ENCODE results near the gene NMRK2.
"Not testable (repeated sequence)": the region's sequence is repeated elsewhere in the genome, so short reads cannot be mapped to it uniquely, and the experiment has no call there.

The NMRK2 gene

DNA sequence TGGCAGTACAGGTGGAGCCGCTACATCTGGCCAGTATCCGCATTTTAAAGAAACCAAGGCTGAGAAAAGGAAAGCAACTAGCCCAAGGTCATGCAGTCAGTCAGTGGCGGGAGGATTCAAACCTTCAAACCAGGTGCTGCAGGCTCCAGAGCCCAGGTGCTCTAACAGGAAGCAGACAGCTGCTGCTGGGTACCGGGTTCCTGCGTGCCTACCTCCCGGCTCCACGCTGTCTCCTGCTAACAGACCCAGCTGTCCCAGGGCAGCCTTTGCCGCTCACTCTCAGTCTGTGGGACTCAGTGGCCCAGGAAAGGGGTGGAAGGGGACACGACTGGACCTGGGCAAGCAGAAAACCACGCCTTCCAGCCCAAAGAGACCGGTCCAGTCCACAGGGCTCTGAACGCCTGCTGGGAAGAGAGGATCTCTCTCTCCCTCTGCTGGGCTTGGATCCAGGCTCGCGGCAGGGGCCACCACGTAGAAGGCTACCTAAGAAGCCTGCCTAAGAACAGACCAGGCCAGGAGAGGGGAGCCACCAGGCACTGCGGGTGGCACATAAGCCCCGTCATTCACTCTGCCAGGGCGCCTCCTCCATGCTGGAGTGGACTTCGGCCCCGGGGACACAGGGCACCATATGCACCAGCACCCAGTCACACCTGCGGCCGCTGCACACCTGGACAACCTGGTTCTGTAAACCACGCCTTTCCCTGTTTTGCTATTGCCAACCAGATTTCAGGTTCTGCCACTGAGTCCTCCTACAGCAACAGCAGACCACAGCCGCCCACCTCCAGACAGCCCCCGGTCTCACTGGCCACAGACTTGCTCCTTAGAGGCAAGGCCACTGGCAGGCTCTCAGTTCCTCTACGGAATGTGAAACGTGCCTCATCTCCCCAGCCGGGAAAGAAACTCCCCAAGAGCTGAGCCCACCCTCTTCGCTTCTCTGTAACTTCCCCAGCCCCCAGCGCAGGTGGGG, 33.5 kb downstream of the NMRK2 start:
- no peak for DNase-seq

DNA sequence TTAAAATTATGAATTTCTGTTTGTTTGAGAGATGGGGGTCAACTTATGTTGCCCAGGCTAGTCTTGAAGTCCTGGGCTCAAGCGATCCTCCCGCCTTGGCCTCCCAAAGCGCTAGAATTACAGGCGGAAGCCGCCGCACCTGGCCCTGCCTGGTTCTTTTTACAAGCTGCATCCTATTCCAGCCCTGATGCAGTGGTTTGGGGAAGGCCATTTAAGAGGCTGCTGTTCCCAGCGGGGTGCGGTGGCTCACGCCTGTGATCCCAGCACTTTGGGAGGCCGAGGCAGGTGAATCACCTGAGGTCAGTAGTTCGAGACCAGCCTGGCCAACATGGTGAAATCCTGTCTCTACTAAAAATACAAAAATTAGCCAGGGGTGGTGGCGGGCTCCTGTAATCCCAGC, 35.1 kb downstream of the NMRK2 start:
- not testable (repeated sequence) for DNase-seq

DNA sequence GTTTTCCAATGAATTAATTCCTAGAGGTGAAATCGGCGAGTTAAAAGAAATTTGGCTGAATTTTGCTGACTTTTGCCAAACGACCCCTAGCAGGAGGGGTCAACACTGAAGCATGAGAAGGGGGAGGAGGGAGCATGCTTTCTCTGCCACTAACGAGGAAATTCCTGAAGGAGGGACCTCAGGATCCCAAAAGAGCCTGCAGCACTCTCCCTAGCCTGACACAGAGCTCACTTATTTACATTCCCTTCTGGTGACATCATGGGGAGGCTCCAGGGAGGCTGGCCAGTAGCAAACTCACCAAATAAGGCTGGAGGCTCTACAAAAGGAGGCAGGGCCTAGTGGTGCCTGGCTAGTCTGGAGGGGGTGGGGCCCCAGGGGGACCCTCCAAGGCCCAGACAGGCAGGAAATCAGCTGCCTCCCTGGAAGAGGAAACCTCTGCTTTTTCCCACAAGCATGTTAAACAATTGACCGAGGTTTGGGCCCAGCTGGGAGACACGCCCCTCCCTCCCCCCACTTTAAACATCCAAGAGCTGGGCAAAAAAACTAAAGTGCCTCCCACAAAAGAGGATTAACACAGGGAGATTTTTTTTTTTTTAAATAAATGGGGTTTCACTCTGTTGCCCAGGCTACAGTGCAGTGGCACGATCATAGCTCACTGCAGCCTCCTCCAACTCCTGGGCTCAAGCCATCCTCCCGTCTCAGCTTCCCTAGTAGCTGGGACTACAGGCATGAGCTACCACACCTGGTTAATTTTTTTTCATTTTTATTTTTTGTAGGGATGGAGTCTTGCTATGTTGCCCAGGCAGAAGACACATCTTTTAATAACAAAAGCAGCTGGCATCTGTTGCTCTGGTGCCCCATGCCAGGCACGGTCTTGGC, 35.9 kb downstream of the NMRK2 start:
- DNase-seq = no peak

DNA sequence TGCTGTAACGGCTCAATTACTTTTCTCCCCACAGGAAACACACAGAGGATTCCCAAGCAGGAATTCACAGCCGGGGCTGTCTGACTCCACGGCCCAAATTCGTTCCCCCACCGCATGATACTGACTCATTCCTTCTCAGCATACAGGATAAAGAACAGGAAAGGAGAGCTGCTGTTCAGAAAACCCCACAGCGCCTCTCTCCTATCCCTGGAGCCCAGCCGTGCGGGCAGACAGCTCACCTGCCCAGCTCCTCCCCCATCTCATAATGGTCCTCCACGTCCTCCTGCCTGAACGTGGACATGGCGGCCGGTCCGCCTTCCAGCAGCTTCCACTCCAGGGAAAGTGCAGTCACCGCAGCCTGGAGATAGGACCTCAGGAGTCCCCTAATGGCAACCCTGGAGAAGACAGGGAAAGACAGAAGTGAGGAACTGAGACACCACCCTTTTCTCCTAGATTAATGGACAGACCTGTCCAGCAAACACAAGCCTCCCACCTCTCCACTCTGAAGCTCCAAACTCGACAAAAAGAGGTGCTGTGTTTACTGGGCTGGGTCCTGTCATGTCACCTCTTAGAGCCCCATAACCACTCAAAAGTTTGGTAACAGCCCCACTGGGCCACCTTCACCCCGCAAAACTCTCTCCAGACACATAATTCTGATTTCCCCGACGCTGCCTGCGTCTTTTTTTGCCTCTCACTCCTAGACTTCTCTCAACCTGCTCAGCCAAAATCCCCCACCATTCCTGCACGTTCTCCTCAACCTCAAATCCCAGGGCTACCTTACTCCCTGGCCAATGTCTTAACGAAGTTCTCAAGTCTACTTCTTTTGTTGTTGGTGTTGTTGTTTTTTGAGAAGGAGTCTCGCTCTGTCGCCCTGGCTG, 36.8 kb downstream of the NMRK2 start:
- no peak for DNase-seq

DNA sequence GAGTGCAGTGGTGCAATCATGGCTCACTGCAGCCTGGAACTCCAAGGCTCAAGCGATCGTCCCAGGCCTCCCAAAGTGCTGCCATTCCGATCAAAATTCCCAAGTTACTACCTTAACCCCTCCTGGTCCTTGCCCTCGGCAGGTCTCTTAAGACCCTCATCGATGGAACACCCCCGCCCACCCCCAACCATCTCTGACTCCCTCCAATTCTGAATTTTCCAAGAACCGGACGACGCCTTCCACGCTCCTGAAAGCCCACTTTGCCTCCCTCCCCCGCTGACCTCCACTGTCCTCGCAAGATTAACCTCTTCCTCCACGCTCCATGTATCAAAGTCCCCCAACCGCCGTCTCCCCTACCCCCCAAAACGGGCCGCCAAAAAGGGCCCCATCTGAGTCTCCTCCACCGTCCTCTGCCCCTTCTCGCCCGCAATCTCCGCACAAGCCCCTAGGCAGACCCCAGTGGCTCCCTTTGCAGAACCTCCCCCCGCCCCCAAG, 37.5 kb downstream of the NMRK2 start:
- DNase-seq = no peak

DNA sequence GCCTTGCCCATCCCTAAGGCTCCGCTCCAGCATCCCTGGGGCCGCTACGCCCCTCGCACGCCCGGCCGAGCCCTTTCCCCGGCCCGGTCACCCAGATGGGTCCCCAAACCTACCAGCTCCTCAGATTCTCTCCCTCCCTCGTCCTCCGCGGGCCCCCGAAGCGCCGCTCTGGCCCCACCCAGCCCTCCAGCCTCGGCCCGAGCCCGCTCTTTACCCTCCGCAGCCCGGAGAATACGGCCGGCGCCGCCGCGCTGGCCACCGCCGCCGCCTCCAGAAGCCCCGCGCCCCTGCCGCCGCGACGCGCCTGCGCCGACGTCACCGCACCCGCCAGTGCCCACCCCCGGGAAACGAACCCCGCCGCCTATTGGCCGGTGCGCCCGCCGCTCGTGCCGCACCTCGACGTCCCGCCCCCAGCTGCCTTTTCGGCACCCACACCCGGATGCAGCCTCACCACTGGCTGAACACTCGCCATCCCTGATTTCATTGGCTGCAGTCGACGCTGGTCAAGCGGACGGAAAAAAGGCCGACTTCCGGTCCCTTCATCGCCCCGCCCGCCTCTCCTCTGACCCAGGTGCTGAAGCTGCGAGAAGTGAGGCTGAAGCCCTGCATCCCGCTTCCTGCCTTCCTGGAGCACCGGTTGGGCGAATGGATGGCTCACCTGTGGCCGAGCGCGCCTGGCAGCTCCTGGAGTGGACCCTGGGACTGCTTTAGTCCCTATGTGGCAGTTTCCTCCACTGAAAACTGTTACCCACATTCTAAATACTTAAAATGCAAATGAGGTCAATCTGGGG, 38.1 kb downstream of the NMRK2 start, which contains the start of gene DAPK3:
Gene DAPK3 (minus strand): TSS at position 292 of the 791 bp plus-strand sequence. CDS start 1,364 bp downstream, outside the sequence.
- DNase-seq = peak; percentile 98

DNA sequence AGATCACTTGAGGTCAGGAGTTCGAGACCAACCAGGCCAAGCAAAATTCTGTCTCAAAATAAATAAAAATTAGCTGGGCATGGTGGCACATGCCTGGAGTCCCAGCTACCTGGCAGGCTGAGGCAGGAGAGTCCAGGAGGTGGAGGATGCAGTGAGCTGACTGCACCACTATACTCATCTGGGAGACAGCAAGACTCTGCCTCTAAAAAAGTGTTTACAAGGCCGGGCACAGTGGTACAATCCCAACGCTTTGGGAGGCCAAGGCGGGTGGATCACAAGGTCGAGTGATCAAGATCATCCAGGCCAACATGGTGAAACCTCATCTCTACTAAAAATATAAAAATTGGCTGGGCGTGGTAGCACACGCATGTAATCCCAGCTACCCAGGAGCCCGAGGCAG, 42.3 kb downstream of the NMRK2 start:
- DNase-seq = no peak

DNA sequence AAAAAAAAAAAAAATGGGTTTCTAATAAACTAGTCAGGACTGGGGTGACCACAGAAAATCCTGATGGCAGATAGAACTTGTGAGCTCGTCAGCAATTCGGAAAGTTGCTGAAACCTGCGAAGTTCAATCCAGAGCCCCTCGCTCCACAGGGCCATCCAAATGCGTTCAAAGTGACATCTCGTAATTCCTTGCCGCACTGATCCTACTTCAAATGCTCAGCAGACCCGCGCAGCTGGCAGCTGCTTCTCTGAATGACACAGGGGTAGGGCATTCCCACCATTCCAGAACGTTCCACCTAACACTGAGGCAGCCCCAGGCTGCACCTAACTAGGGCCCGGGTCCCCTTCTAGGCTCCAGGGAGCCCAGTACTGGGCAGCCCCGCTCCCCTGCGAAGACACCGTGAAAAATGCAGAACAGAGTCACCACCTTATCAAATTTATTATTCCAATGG, 42.8 kb downstream of the NMRK2 start:
- peak; percentile 15 for DNase-seq

DNA sequence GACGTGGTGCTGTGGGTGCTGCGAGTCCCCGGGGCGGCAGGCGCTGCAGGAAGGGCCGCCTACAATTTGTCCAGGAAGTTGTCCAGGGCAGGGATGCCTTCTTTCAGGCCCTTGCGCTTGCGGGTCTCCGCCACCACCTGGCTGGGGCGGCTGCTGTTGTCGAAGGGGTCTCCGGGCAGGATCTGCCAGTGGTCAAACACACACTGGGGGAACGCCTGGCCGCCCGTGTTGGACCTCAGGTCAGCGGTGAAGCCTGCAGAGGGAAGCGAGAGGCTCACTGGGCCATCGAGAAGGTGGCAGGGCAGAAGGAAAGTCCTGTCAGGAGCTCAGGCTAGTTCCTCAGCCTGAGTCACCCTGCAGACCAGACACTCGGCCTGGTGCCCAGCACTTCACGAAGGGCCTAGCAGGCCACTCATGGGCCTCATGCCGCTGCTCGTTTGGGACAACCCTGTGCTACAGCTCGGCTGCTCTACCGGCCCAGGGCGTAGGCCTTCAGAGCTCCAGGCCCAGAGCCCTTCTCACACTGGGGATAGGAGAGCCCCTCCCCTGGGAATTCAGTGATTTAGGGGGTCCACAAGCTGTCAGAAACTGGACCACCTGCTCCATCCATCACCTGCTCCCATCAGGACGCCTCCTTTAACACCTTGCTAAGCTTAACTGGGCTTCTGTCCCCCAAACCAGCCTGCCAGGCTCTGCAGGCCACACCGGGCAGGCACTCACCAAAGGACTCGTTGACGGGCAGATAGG, 43.8 kb downstream of the NMRK2 start:
- peak; percentile 56 for DNase-seq

DNA sequence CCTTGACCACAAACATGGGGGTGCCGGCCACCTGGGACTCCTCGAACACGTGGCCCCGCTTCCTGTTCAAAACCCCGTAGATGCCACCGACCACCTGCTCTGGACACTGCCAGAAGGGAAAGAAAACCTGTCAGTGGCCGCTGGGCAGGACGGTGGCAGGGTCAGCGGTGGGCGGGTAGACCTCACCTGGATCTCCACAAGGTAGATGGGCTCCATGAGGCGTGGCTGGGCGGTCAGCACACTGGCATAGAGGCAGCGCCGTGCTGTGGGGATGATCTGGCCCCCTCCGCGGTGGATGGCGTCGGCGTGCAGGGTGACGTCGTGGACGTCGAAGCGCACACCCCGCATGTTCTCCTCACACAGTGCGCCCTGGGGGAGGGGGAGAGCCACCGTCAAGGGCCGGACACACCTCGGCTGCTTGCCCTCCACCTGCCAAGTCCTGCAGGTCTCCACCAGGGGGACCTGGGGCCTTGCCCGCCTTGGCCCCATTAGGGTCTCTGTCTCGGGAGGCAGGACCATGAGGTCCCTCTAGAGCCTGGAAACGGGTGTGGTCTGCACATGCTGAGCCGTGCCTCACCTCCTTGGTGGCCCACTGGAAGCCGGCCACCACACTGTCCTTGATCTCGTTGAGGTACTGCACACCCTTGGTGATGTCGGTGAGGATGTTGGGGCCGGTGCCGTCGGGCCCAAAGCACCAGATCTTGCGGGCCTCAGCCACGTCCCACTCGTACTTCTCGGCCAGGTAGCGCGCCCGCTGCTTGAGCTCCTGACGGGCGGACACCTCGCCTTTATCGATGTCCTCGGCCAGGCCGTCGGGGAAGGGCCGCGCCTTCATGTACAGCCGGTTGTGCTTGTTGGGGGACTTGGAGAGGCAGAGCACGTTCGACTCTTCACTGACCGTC, 44.6 kb downstream of the NMRK2 start:
- DNase-seq = peak; percentile 26

DNA sequence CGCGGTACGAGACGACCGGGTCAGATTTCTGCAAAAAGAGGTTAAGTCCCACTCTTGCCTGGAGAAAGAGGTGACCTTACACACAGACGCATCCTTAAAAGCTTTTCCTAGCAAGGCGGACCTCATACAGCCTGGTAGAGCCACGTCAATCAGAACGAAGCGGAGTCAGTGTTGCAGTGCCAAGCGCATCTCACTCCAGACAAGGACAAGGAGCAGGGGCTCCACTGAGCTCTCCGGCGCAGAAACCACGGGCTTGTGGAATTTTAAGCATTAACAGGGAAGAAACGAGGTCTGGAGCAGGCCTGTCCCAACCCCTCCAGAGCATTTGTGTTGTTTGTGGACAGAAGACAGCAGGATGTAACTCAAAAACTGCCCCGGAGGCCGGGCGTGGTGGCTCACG, 45.3 kb downstream of the NMRK2 start:
- DNase-seq = no peak

DNA sequence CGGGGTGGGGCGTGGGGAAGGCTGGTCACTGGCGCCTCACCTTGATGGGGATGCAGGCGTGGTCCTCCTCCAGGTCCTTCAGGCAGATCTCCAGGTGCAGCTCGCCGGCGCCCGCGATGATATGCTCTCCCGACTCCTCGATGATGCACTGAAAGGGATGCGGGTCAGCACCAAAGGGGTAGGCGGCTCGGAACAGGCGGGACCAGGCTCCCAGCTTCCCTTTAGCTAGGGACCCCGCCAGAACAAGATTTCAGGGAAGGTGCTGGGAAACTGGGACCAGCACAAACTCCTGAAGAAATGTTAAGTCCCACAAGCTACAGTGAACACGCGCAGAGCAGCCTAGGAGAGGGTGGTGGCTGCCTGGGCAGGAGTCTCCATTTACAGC, 46.4 kb downstream of the NMRK2 start:
- DNase-seq = peak; percentile 30

DNA sequence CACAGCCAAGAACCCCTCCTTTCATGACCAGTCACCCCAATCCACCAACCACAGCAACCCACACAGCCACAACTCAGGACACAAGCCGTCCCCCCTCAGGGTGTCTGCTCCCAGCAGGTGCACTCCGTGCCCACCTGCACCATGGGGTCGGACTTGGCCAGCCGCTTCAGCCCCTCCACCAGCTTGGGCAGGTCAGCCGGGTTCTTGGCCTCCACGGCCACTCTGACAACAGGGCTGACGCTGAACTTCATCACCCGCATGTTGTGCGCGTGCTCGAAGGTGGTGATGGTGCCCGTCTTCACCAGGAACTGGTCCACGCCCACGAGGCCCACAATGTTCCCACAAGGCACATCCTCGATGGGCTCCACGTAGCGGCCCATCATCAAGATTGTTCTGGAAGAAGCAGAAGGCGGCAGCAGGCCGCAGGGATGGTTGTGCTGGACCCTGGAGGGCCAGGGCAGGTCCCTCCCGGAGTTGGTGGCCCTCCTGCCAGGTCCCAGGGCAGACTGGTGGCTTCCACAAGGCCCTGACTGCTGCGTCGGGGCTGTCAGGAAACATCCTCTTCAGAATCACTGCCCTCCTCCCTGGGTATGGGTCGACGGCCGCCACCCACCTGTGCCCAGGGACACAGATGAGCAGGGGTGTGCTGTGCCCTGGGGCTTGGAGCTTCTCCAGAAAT, 46.9 kb downstream of the NMRK2 start:
- peak; percentile 27 for DNase-seq

DNA sequence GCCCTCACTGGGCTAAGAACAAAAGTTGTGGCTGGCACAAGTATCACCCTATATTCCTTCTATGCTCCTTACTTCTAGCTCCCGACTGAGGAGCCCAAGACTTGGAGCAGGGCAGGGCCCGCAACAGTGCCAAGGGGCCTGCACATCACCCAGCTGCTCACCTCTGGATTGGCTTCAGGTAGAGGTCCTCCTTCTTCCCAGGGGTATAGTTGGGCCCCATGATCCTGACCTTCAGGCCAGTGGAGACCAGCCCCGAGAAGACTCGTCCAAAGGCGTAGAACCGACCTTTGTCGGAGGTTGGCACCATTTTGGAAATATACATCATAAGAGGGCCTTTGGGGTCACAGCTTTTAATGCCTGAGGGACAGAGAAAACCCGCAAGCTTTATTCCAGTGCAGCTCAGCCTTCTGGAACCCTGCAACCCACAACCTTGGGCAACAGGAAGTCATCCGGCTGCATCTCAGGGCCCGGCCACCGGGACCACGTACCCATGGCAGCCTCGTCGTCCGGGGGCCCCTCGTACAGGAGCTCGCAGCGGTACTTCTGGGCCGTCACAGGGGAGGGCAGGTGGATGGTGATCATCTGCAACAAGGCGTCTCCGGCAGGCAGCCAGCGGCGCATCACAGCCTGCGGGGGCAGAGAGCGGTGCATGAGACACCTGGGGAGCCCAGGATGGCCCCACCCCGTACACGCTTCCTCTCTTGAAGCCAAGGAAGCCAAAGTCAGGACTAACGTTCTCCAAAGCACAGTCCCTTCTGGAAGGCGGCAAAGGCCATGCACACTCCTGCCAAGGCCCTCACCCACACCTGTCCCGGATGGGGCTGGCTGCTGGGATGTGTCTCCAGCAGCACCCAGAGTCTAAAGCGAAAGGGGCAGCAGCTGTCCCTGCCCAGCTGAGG, 47.7 kb downstream of the NMRK2 start:
- DNase-seq = peak; percentile 14

DNA sequence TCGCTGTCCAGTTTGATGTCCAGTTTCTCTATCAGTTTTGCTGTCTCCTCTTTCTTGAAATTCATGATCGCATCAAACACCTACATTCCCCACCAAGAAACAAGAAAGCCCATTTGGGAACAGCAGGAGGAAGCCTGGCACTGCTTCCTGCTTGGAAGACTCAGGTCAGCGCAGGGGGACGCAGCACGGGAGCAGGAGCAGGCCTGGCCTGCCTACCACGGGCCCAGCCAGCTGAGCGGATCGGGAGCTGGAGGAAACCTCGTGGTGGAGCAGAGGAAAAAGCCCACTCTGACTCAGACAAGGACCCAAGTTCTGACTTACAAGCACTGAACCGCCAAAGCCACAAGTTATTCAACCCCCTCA, 48.5 kb downstream of the NMRK2 start:
- peak; percentile 15 for DNase-seq

DNA sequence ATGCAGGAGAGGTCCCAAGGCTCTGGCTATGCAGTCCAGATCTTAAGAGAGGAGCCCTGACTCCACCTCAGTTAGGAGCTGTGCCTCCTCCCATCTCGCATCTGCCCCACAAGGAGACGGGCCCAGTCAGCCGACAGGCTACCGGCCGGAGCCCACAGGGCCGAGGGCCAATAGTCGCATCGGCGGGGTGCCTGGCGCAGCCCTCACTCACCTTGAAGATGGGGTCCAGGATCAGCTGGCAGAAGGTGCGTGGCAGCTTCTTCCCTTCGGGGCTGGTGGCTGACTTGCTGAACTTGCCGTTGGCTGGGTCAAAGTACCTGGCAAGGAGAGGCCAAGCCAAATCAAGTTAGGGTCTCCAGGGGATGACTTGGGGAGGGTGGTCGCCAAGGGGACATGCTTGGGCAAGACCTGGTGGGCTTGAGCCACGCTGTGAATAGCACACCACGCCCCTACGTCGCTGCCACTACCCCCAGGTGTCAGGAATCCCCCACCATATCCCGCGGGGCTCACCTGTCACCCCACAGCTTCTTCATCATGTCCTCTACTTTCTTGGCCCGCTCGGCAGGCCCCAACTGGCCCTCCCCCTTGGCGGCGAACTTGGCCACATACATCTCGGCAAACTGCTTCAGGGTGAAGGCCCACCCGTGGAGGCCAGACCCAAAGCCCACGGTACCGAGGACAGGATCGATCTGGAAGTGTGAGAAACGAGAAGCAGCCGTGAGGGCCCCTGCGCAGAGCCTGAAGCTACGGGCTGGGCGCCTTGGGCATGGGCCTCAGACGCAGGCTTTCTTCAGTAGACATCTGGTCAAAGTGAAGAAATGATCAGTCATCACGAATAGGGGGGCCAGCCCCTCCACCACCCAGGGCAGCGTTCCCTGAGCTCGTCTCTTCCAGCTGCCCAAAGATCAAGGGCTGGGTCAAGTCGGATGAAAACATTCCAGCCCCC, 49.1 kb downstream of the NMRK2 start:
- no peak for DNase-seq

Measured in stimulated activated CD4-positive, alpha-beta T cell treated with anti-CD3 and anti-CD28 coated beads, Interleukin-15, amount 100 ng/mL, for 24 hours (primary cell).